LHCN-M2 (cell line): Measurements from ENCODE around the gene CBX5. TPM values are rescaled to one million over a fixed set of nuclear protein-coding genes. Genes with fewer than 3 reads are reported as not detected.
A peak's percentile ranks its signal among the peaks of the same experiment; 100 is the strongest.
"Not testable (repeated sequence)": the region's sequence is repeated elsewhere in the genome, so short reads cannot be mapped to it uniquely, and the experiment has no call there.

Experiments
- DNase-seq: peaks from one replicate; pipeline ENCODE4 v3.0.0-alpha.2; 2012; ENCODE audit warnings: low read depth
- total RNA-seq: library from RNA; depleted of rRNA; stranded (reverse); fragments of >200 nt; gene quantifications from 2 replicates; pipeline ENCODE4 v1.2.3, GENCODE V29; 2014

CBX5 gene
- total RNA-seq, 1 experiment from 2014 or later = 90.8 TPM

DNA sequence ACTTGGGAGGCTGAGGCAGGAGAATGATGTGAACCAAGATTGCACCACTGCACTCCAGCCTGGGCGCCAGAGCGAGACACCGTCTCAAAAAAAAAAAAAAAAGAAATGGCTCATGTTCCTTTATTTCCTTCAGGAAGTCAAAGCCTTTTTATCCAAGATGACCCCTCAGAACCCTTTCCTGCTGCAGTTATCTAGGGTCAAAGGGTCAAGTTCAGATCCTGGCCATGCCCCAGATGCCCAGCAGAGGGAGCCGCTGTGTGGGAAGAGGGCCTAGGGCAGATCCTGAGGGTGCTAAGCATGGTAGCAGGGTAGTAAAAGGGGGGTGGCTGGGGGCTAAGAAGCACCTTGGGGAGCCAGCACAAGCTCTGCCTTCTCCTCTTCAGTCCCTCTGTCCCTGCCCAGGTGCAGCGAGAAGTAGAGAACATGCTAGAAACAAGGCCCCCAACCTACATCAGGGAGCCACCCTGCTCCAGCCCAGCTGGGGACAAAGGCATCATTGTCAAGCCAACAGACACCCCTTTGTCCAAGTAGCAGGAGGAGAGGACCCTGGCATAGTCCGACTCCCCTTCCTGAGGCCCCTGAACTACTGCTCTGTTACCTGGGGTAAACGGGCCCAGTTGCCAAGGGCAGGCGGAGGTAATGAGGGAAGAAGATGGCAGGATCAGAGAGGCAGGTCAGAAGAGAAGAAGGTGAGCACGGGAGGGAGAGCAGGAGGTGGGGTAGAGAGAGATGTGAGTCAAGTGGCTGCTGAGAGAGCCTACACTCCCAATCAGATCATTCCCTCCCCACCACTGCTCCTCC lies 14.4 kb upstream of the CBX5 start:
- peak; percentile 38 for DNase-seq

DNA sequence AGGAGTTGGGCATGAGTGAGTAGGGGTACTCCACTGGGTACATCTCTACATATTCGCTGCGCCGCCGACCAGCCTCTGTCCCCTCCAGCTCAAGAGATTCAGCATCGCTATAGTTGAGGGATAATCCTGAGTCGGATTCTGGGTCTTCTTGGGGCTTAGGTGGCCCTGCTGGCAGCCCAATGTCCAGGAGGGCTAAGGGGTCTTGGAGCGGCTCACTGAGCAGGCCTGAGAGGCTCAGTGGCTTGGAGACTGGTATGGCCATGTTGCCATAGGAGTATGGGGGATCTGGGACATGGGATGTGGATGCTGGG lies 13.0 kb upstream of the CBX5 start:
- no peak for DNase-seq

GRCh38 chr12:54292083-54292930 lies 12.4 kb upstream of the CBX5 start:
- no peak for DNase-seq

GRCh38 chr12:54287261-54288157 lies 7.6 kb upstream of the CBX5 start:
- DNase-seq = no peak

GRCh38 chr12:54286042-54287030 lies 6.4 kb upstream of the CBX5 start:
- no peak for DNase-seq

- no peak for DNase-seq
Observed at GRCh38 chr12:54285150-54286041, 5.5 kb upstream of the CBX5 start.

DNA sequence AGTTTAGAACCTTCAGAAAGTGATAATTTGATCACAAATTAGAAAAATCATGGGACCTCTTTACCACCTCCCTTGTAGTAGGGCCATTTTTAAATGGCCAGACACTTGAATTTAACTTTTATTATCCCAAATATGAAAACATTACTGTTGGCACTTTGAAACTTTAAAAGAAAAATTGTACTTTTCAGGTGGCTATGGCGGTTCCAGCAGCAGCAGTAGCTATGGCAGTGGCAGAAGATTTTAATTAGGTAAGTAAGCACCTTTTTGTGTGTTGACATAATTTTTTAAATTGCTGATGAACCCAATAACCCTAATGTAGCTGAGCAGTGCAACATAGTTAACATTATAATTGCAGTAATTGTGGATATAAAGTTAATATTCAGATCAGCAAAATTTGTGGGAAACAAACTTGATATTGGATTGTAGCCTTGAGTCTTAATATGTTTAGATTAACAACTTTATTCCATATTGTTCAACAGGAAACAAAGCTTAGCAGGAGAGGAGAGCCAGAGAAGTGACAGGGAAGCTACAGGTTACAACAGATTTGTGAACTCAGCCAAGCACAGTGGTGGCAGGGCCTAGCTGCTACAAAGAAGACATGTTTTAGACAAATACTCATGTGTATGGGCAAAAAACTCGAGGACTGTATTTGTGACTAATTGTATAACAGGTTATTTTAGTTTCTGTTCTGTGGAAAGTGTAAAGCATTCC lies 4.3 kb upstream of the CBX5 start:
- not testable (repeated sequence) for DNase-seq

GRCh38 chr12:54282949-54283593 lies 3.1 kb upstream of the CBX5 start:
- no peak for DNase-seq

GRCh38 chr12:54281694-54282093 lies 1.8 kb upstream of the CBX5 start:
- DNase-seq = not testable (repeated sequence)

GRCh38 chr12:54281261-54281638 lies 1.3 kb upstream of the CBX5 start:
- DNase-seq = not testable (repeated sequence)

- peak; percentile 100 for DNase-seq
Observed at GRCh38 chr12:54280468-54281260, 742 bp upstream of the CBX5 start, which contains the start of gene HNRNPA1. HNRNPA1 (plus strand) TSS chr12:54280726; CDS start chr12:54280808, 82 bp downstream.

DNA sequence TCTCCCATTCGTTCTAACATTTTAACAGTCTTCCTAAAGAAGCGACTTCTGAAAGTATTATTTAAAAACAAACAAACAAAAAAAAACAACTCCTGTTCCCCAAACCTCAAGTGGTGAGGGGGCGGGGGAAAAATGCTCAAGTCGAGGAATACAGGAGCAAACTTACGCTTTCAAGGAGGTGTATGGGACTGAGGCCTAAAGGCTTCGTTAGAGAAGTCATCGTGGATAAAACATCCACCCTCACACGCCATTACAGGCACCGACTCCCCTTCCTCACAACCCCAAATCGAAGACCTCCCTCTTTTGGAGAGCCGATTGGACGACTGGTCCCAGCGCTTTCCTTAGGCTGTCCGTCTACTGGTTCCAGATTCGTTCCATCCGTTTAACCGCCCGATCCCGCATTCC lies 693 bp downstream of the CBX5 start:
- no peak for DNase-seq

DNA sequence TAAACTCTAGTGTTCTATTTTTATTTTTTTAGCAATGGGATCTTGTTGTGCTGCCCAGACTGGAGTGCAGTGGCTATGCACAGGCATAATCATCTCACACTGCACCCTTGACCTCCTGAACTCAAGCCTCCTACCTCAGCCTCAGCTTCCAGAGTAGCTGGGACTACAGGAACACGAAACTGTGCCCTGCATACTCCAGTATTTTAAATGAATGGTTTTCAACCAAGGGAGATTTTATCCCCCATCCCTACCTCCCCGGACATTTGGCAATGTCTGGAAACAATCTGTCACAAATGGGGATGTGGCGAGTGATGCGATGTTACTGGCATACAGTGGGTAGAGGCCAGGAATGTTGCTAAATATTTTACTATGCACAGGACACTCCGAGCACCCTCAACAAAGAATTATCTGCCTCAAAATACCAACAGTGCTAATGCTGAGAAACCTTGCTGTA lies 2.1 kb downstream of the CBX5 start:
- peak; percentile 62 for DNase-seq

- DNase-seq = no peak
Observed at GRCh38 chr12:54276368-54276767, 3.6 kb downstream of the CBX5 start.

- DNase-seq = no peak
Observed at GRCh38 chr12:54273981-54274380, 5.9 kb downstream of the CBX5 start.

- DNase-seq = no peak
Observed at GRCh38 chr12:54272214-54272613, 7.7 kb downstream of the CBX5 start.

DNA sequence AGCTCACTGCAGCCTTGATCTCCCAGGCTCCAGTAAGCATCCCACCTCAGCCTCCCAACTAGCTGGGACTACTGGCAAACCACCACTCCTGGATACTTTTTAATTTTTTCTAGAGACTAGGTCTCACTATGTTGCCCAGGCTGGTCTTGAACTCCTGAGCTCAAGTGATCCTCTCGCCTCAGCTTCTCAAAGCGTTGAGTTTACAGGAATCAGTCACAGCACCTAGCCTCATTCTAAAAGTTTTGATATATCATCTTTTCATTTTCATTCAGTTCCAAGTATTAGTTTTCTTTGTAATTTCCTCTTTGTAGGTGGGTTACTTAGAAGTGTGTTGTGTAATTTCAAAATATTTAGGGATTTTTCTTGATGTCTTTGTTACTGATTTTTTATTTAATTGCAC lies 9.6 kb downstream of the CBX5 start:
- DNase-seq = no peak
